GM23248 (cell line): Measurements from ENCODE around the gene TARBP1. TPM values are rescaled to one million over a fixed set of nuclear protein-coding genes. Genes with fewer than 3 reads are reported as not detected.
A peak's percentile ranks its signal among the peaks of the same experiment; 100 is the strongest.

ENCODE experiments used
- DNase-seq: peaks from one replicate; pipeline ENCODE4 v3.0.0-alpha.2; 2015
- H2AFZ ChIP-seq: fragments of 200-600 bp; sonication (generic); 2 replicates; pipeline ENCODE4 v1.6.1; 2016; ENCODE audit warnings: antibody characterized with exemption
- H3F3A ChIP-seq: fragments of 200-600 bp; sonication (generic); 2 replicates; pipeline ENCODE4 v1.6.1; 2016; ENCODE audit warnings: mild to moderate bottlenecking, antibody characterized with exemption, mixed run types; ENCODE audit not compliant: insufficient read depth
- H3K27ac ChIP-seq: fragments of 200-600 bp; sonication (generic); 2 replicates; pipeline ENCODE4 v1.5.1; 2016; ENCODE audit warnings: mild to moderate bottlenecking
- H3K27me3 ChIP-seq: fragments of 200-600 bp; sonication (generic); replicated peaks from 2 replicates; pipeline ENCODE4 v1.6.1; 2016; ENCODE audit warnings: mild to moderate bottlenecking; ENCODE audit not compliant: insufficient read depth
- H3K36me3 ChIP-seq: fragments of 200-600 bp; sonication (generic); 2 replicates; pipeline ENCODE4 v1.6.1; 2016; ENCODE audit warnings: low read depth, mild to moderate bottlenecking
- H3K4me1 ChIP-seq: fragments of 200-600 bp; sonication (generic); 2 replicates; pipeline ENCODE4 v1.6.1; 2016; ENCODE audit warnings: mild to moderate bottlenecking; ENCODE audit not compliant: insufficient read depth
- H3K4me2 ChIP-seq: fragments of 200-600 bp; sonication (generic); one replicate; pipeline ENCODE4 v1.6.1; 2016; ENCODE audit warnings: mild to moderate bottlenecking; ENCODE audit not compliant: unreplicated experiment
- H3K4me3 ChIP-seq: fragments of 200-600 bp; sonication (generic); 2 replicates; pipeline ENCODE4 v1.5.1; 2016; ENCODE audit warnings: mild to moderate bottlenecking
- H3K79me2 ChIP-seq: fragments of 200-600 bp; sonication (generic); 2 replicates; pipeline ENCODE4 v1.6.1; 2016; ENCODE audit warnings: mild to moderate bottlenecking; ENCODE audit not compliant: insufficient read depth
- H3K9ac ChIP-seq: fragments of 200-600 bp; sonication (generic); 2 replicates; pipeline ENCODE4 v1.6.1; 2016; ENCODE audit warnings: mild to moderate bottlenecking
- H3K9me2 ChIP-seq: fragments of 200-600 bp; sonication (generic); 2 replicates; pipeline ENCODE4 v1.6.1; 2016; ENCODE audit warnings: mixed run types, mild to moderate bottlenecking, moderate library complexity; ENCODE audit not compliant: insufficient read depth
- H3K9me3 ChIP-seq: fragments of 200-600 bp; sonication (generic); one replicate; pipeline ENCODE4 v1.6.1; 2017; ENCODE audit warnings: low read depth
- H4K20me1 ChIP-seq: fragments of 200-600 bp; sonication (generic); 2 replicates; pipeline ENCODE4 v1.6.0; 2016; ENCODE audit not compliant: insufficient read depth
- EZH2 ChIP-seq: fragments of 200-600 bp; sonication (generic); IDR thresholded peaks from 2 replicates; pipeline ENCODE4 v1.6.1; 2018; ENCODE audit warnings: antibody characterized with exemption, mild to moderate bottlenecking; ENCODE audit not compliant: insufficient read depth, poor library complexity, severe bottlenecking
- EZH2phosphoT487 ChIP-seq: fragments of 200-600 bp; sonication (generic); IDR thresholded peaks from 2 replicates; pipeline ENCODE4 v1.6.1; 2018; ENCODE audit warnings: antibody characterized with exemption, moderate library complexity, mild to moderate bottlenecking, low read depth; ENCODE audit not compliant: insufficient read depth
- WGBS, 2 experiments: methylation state at CpG; one replicate each; pipeline ENCODE4 v1.1.6; 2015 to 2017; ENCODE audit warnings: low lambda C conversion rate in 2 of 2, low coverage in 1 of 2; ENCODE audit errors: missing lambda C conversion rate in 2 of 2; 5-methylcytosine and 5-hydroxymethylcytosine counted together
- in situ Hi-C: fragments of 300-500 bp; cut with MboI; formaldehyde crosslinking; loops from 2 replicates; pipeline ENCODE4 v1.15.0; 2020
- polyA plus RNA-seq: library from polyadenylated mRNA; unstranded; fragments of >200 nt; fragmentation: Nextera tagmentation; extraction: Ambion mirVana; gene quantifications from 2 replicates; pipeline ENCODE4 v1.2.1, GENCODE V29; 2016
- total RNA-seq: library from RNA; depleted of rRNA; stranded (reverse); fragments of >200 nt; shearing (Covaris generic); gene quantifications from 2 replicates; pipeline ENCODE4 v1.2.3, GENCODE V29; 2014

Gene TARBP1
- total and polyA plus RNA-seq, 2 experiments from 2014 or later, result 5.2 to 11.9 TPM

- H3K27me3 ChIP-seq, result no peaks in the 10 kb centered on the region
- H3K4me2 ChIP-seq, result no peak overlapping the region
- peaks cover 19% of the 10 kb centered on the region for H3K79me2 ChIP-seq
- H3F3A ChIP-seq, result 0 out of 2 replicates have a peak, but pooled peaks cover 9% of the 10 kb centered on the region
- H3K9ac ChIP-seq, result no peak overlapping the region
- H3K4me3 ChIP-seq, result no peak overlapping the region
- in situ Hi-C loops, result no loop called here
- H2AFZ ChIP-seq, result no peak overlapping the region
- WGBS, 2 experiments, result 83 to 90% methylated on average over 1 of the region's 1 CpG
- no peak for TF ChIP-seq EZH2
- no peak for TF ChIP-seq EZH2phosphoT487
- no peaks in the 10 kb centered on the region for H3K36me3 ChIP-seq
- peaks cover 8% of the 10 kb centered on the region for H3K4me1 ChIP-seq
- H3K9me3 ChIP-seq, result no peaks in the 10 kb centered on the region
- DNase-seq, result peak; percentile 19
- H3K27ac ChIP-seq, result no peak overlapping the region
- H3K9me2 ChIP-seq, result no peaks in the 10 kb centered on the region
- no peaks in the 10 kb centered on the region for H4K20me1 ChIP-seq
Measured at GRCh38 chr1:234369784-234370183, 109.2 kb downstream of the TARBP1 start.

DNA sequence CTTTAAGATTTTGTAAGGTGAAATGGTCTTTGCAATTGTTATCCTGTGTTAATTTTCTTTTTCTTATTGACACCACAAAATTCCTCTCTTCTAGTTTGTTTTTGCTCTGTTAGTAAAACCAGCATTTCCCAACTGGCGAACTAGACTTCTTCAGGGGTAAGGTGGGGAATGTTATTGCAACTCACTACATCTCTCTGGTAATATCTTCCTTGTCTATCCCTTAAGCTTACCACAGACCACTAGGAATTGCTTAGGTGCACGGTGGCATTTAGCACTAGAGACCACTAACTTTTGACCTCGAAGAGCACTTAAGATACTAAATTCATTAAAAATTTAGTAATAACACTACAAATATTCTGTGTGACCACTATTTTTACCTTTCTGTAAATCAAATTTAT lies 109.9 kb downstream of the TARBP1 start:
- Histone ChIP-seq H3K79me2 (peaks cover 11% of the 10 kb centered on the region), H3K4me2 (no peak overlapping the region), H2AFZ (peak overlapping the region; percentile 38; the same call in 1 of the 2 replicates), H3K27me3 (no peaks in the 10 kb centered on the region), H3K9me2 (no peaks in the 10 kb centered on the region), H3K4me3 (no peak overlapping the region), H3K9ac (no peak overlapping the region), H3F3A (0 out of 2 replicates have a peak, but pooled peaks cover 9% of the 10 kb centered on the region), H3K36me3 (no peaks in the 10 kb centered on the region), H3K9me3 (no peaks in the 10 kb centered on the region), H3K4me1 (0 out of 2 replicates have a peak, but pooled peaks cover under 1% of the 10 kb centered on the region), H3K27ac (no peak overlapping the region), H4K20me1 (no peaks in the 10 kb centered on the region)
- no peak for DNase-seq
- 68 to 70% methylated on average over 3 of the region's 3 CpGs for WGBS, 2 experiments
- TF ChIP-seq EZH2phosphoT487 (no peak), EZH2 (no peak)
- in situ Hi-C loops, result no loop called here

DNA sequence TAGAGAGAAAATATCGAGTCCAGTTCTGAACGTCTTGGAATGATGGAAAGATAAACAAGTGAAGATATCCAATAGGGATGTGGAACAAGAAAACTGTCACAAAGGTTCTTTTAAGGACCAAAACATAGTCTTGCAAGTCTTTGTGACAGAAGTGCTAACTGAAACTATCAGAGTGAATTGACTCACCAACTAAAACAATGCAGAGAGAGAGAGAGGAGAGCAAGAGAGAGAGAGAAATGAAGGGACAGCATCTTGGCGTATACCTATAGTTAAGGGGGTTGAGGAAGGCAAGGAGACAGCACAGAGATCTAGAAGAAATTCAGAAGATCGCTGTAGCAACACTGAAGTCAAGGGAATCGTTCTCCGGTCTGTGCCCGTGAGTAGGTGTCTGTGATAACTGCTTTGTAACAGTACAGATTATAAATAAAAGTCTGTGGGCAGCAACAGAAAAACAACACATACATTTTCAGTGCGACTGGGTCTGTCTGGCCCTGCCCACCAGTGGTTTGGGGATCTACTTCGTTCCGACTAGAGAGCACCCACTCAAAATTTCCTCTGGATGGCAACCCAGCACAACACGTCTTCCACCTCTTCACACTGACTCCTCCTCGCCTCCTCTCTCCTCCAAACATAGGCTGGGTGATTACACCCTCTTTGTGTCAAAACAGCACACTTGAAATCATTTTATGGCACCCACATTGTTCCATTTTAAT lies 110.5 kb downstream of the TARBP1 start:
- WGBS, 2 experiments, result 60 to 71% methylated on average over 12 of the region's 12 CpGs
- H3K36me3 ChIP-seq, result no peaks in the 10 kb centered on the region
- no peaks in the 10 kb centered on the region for H3K4me1 ChIP-seq
- no peaks in the 10 kb centered on the region for H3K27me3 ChIP-seq
- no peak overlapping the region for H3K4me3 ChIP-seq
- peak overlapping the region; percentile 38; the same call in 1 of the 2 replicates for H2AFZ ChIP-seq
- H3K9me2 ChIP-seq, result no peaks in the 10 kb centered on the region
- TF ChIP-seq EZH2, result no peak
- TF ChIP-seq EZH2phosphoT487, result no peak
- H3K27ac ChIP-seq, result no peak overlapping the region
- H3K79me2 ChIP-seq, result peaks cover 8% of the 10 kb centered on the region; the same call in 1 of the 2 replicates
- in situ Hi-C loops, result no loop called here
- H3F3A ChIP-seq, result 0 out of 2 replicates have a peak, but pooled peaks cover 9% of the 10 kb centered on the region
- H3K9ac ChIP-seq, result no peak overlapping the region
- H3K9me3 ChIP-seq, result no peaks in the 10 kb centered on the region
- no peak overlapping the region for H3K4me2 ChIP-seq
- DNase-seq, result no peak
- no peaks in the 10 kb centered on the region for H4K20me1 ChIP-seq

GRCh38 chr1:234362558-234362957 lies 116.4 kb downstream of the TARBP1 start:
- H3K4me2 ChIP-seq, result no peak overlapping the region
- no peak overlapping the region for H3K9ac ChIP-seq
- no peaks in the 10 kb centered on the region for H3K9me2 ChIP-seq
- H3K4me3 ChIP-seq, result no peak overlapping the region
- TF ChIP-seq EZH2phosphoT487 (no peak), EZH2 (no peak)
- in situ Hi-C loops, result no loop called here
- 0 out of 2 replicates have a peak, but pooled peaks cover 4% of the 10 kb centered on the region for H3K27me3 ChIP-seq
- DNase-seq, result no peak
- no peaks in the 10 kb centered on the region for H4K20me1 ChIP-seq
- 29 to 34% methylated on average over 2 of the region's 2 CpGs for WGBS, 2 experiments
- H3K79me2 ChIP-seq, result no peaks in the 10 kb centered on the region
- H3F3A ChIP-seq, result no peaks in the 10 kb centered on the region
- no peaks in the 10 kb centered on the region for H3K36me3 ChIP-seq
- H3K9me3 ChIP-seq, result no peaks in the 10 kb centered on the region
- 0 out of 2 replicates have a peak overlapping the region, but pooled peaks have one; percentile 3 for H2AFZ ChIP-seq
- no peaks in the 10 kb centered on the region for H3K4me1 ChIP-seq
- H3K27ac ChIP-seq, result no peak overlapping the region
